GM12865 (cell line): Measurements from ENCODE around the gene WNT7B.

ENCODE experiments used
- DNase-seq: peaks from one replicate; pipeline ENCODE4 v3.0.0; 2010; ENCODE audit warnings: low read depth
- H3K4me3 ChIP-seq: 2 replicates; pipeline ENCODE4 v1.5.1; 2011; ENCODE audit warnings: mild to moderate bottlenecking, low read depth, low read length, control low read depth
- TF ChIP-seq, protein P1 (sequence below): IDR thresholded peaks from 2 replicates; pipeline ENCODE4 v1.5.1; 2011; ENCODE audit warnings: low read length, control low read depth, low read depth, inconsistent platforms; ENCODE audit not compliant: insufficient read depth; ENCODE audit errors: missing control alignments

The WNT7B gene

DNA sequence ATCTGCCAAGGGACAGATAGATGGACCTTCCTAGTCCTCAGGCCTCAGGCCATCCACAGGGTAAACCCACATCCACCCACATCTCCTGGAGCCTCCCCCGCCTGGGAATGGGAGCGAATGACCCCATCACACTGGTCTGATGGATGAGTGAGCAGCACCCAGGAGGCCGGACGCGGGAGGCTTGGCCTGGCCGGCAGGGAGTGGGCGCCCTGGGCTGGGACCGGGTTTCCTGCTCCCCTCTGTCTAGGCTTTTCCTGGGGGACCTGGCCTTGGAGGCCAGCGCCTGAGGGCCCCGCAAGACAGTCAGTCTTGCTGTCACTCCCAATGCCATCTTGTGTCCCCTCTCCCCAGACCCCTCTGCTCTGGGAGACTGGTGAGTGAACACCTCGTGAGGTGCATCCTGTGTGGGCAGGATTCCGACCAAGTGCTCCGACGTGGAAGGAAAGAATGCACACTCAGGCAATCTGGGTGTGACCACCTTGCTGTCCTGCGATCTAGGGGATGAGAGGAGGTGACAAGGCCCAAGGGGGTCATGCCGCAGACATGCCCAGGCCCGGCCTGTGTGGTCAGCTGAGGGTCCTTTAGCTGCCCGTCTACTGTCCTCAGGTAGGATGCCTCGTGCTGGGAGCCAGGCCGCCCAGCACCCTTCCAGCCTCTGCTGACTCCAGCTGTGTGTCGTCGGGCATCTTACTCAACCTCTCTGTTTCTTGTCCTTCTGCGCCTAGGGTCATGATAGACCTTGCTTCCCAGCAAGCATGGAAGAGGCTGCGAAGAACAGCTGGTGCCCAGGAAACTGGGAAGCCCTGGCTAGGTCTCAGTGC is 26.5 kb upstream of the WNT7B start:
- H3K4me3 ChIP-seq, result no peak overlapping the region
- no peak for DNase-seq
- TF ChIP-seq, protein P1, sequence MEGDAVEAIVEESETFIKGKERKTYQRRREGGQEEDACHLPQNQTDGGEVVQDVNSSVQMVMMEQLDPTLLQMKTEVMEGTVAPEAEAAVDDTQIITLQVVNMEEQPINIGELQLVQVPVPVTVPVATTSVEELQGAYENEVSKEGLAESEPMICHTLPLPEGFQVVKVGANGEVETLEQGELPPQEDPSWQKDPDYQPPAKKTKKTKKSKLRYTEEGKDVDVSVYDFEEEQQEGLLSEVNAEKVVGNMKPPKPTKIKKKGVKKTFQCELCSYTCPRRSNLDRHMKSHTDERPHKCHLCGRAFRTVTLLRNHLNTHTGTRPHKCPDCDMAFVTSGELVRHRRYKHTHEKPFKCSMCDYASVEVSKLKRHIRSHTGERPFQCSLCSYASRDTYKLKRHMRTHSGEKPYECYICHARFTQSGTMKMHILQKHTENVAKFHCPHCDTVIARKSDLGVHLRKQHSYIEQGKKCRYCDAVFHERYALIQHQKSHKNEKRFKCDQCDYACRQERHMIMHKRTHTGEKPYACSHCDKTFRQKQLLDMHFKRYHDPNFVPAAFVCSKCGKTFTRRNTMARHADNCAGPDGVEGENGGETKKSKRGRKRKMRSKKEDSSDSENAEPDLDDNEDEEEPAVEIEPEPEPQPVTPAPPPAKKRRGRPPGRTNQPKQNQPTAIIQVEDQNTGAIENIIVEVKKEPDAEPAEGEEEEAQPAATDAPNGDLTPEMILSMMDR, result no peak

DNA sequence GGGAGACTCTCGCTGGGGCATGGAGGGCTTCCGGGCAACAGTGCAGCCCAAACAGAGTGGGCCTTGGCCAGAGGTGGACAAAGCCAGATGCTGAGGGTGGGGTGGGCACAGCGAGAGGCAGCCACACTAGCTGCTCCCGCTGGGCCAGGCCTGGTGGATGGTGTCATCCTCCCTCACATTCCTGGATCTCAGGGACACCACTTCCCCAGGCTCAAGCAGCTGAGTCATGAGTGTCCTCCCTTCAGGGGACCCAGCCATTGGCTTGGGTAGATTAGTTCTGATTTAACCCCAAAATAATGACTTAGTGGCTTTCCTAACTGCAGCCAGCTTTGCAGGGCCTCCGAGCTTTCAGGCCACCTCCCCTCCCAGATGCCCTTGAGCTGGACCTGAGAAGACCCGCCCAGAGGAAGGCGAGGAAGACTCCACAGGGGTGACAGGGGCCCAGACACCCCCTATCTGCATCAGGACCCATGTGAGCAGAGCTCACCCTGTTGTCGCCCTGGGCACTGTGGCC is 25.9 kb upstream of the WNT7B start:
- TF ChIP-seq, protein P1, result no peak
- DNase-seq, result no peak
- H3K4me3 ChIP-seq, result no peak overlapping the region

DNA sequence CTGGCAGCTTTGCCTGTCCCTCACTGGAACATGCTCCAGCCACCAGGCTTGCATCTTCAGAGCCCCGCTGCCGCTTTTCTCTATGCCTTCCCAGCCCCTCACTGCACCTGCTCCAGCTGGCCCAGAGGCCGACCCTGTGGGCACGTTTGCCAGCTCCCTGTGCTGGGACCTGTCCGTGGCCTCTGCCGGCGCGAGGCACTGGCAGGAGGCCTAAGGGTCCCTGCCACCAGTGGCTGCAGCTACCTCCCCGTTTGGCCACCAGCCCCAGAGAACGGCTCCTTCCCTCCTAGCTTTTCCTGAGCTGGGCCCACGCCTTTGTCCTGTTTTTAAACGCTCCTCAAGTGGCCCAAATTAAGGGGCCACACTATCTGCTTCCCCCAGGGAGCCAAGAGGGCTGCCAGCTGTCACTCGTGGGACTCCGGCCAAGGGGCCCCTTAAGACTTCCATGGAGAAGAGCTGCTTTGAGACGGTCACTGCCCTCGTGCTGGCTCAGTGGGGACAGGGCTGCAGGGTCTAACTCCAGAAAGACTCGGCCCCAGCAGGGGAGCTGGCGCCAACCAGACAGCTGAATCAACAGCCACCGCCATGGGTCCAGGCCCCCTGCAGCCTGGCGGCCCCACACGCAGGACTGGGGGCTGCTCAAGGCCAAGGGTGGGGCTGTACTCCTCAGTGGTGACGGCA is 24.6 kb upstream of the WNT7B start:
- no peak for DNase-seq
- TF ChIP-seq, protein P1, result no peak
- H3K4me3 ChIP-seq, result no peak overlapping the region

DNA sequence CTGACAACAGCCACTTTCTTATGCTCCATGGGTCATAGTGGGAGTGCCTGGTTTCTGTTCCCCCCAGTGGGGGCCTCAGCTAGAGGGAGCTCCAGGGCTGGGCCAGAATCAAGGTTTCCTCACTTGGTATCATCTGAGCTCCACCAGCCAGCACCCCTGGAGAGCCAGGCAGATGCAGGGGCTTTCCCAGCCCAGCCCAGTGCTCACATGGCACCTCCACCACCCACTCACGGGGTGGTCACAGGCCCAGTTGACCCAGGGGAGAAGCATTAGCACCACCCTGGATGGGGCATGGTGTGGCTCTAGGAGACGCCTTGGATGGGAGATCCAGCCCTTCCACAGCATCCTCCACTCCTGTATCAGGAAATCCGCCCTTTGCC is 24.1 kb upstream of the WNT7B start:
- no peak for DNase-seq
- TF ChIP-seq, protein P1, result no peak
- H3K4me3 ChIP-seq, result no peak overlapping the region

DNA sequence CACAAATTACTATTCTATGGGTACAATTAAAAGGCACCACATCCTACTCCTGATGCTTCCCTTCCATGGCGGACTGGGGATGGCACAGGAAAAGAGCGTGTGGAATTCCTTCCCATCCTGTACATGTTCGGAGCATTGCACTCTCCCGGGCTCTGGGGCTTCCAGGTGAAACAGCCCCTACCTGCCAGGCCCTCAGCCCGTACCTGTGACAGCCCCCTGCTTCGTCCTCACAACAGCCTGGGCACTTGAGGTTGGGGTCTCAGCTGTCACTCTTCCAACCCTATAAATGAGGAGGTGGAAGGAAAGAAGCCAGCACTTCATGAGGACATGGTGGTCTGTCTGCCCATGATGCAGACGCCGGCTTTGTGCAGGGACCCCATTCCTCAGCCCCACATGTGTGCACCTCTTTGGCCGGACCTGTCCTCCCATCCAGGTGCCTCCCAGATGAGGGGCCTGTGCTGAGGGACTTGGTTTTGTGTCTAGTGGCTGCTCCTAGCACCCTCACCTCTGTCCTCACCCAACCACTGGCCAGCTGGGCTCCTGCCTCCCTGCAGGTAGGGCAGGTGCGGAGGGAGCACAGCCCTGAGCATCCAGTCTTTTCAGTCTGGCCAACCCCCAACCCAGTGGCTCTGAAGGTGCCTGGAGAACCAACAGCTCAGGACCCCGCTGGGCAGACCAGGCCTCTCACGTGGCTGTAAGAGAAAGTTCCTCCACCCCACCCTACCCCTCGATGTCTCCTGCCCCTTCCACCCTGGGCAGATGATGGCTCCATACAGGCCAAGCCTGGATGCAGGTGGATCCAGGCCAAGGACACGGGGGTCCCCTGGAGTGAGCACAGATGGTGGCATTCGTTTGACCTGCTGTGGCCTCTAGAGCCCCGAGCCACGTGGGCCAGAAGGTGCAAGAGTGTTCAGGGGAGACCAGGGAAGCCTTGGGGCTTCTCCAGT is 23.4 kb upstream of the WNT7B start:
- TF ChIP-seq, protein P1, result no peak
- DNase-seq, result no peak
- H3K4me3 ChIP-seq, result no peak overlapping the region

DNA sequence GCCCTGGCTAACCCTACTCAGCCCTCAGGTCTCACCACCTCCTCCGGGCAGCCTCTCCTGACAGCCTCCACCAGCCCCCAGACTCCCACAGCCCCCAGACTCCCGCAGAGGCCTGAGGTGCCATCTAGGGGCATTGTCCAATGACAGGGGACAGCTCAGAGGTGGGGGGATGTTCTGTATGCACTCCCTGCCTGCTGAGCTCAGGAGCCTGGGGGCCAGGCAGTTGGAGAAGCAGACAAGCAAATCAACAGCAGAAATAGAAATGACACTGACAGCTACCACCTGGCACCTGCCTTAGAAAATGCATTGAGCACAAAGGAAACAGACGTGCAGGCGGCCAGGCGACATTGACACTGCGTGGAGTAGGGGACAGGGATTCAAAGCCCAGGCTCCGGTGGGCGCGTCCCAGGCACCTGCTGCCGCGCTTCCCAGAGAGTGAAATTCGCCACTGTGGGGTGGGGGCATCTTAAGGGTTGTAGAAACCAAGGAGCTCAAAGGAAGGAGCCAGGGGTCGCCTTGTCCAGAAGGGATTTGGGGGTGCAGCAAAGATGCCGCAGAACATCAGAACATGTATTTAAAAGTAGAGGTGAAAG is 22.5 kb upstream of the WNT7B start:
- H3K4me3 ChIP-seq, result no peak overlapping the region
- TF ChIP-seq, protein P1, result no peak
- no peak for DNase-seq
